ENCODE measurements around the gene CPLX3.
A peak's percentile ranks its signal among the peaks of the same experiment; 100 is the strongest.

The CPLX3 gene

GRCh38 chr15:74828835-74829234 lies 2.4 kb downstream of the CPLX3 start:
- no peak for DNase-seq (ENCODE audit: low read depth)

- no peak for DNase-seq (ENCODE audit: low read depth)
Observed at GRCh38 chr15:74829486-74829885, 3.1 kb downstream of the CPLX3 start.

DNA sequence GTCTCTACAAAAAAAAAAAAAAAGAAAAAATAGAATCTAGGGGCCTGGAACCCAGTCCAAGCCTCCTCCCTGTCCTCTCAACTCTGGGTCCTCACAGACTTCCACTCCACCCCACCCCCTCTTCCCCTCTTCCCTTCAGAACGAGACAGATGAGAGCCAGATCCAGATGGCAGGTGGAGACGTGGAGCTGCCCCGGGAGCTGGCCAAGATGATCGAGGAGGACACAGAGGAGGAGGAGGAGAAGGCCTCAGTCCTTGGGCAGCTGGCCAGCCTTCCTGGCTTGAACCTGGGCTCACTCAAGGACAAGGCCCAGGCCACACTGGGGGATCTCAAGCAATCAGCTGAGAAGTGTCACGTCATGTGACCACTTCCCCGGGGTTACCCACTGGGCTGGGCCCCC lies 3.6 kb downstream of the CPLX3 start:
- no peak for DNase-seq (ENCODE audit: low read depth)

- DNase-seq (ENCODE audit: low read depth): no peak
Observed at GRCh38 chr15:74830868-74831267, 4.4 kb downstream of the CPLX3 start.

- no peak for DNase-seq (ENCODE audit: low read depth)
Observed at GRCh38 chr15:74831813-74832495, 5.5 kb downstream of the CPLX3 start.

- no peak for DNase-seq (ENCODE audit: low read depth)
Observed at GRCh38 chr15:74832826-74833225, 6.4 kb downstream of the CPLX3 start.

DNA sequence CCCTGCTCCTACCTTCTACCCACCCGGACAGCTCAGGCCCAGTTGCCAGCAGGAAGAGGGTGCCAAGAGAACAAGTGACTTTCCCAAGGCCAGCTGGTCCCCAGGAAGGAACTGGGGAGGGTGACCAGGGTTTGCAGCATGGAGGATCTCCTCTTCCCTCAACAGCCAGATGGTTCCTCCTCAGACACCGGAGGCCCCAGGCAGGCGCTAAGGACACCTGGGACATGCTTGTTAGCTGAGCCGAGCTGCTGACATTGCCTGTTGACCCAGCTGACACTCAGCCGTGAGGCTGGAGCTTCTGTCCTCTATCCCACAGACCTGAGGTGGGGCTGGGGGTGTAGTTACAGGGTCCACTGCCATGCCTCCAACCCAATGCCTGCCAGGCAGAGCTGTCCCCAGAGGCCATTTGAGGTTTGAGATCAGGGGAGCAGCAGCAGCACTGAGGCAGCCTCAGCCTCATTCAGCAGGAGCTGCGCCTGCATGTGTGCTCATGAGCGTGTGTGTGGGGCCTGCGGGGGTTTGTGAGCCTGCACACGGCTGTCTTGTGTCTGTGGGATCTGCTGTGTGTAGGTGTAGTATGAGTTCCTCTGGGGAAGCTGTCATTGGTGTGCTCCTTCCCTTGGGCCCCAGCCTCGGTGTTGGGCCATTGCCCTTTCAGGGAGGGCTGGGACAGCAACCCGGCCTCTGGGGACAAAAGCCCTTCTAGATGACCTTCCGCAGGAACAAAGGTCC lies 7.1 kb downstream of the CPLX3 start:
- DNase-seq (ENCODE audit: low read depth): no peak

- no peak for DNase-seq (ENCODE audit: low read depth)
Observed at GRCh38 chr15:74835312-74835823, 8.9 kb downstream of the CPLX3 start.

DNA sequence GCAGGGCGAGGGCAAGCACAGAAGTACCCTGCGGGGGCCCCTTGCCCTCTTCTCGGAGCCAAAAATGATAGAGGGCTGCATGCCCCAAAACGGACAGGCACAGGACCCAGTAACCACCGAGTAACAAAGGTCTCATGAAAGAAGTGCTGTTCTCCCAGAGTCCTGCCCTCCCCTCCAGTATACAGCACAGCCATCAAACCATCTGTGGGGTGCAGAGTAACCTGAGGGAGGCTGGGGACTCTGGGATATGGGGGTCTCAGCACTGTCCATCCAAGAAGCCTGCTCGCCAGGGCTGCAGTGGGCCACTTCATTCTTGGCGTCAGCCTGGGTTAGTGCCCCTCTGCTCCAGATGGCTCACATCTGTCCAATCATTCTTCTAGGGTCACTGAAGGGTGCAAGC lies 10.4 kb downstream of the CPLX3 start:
- DNase-seq (ENCODE audit: low read depth): no peak

DNA sequence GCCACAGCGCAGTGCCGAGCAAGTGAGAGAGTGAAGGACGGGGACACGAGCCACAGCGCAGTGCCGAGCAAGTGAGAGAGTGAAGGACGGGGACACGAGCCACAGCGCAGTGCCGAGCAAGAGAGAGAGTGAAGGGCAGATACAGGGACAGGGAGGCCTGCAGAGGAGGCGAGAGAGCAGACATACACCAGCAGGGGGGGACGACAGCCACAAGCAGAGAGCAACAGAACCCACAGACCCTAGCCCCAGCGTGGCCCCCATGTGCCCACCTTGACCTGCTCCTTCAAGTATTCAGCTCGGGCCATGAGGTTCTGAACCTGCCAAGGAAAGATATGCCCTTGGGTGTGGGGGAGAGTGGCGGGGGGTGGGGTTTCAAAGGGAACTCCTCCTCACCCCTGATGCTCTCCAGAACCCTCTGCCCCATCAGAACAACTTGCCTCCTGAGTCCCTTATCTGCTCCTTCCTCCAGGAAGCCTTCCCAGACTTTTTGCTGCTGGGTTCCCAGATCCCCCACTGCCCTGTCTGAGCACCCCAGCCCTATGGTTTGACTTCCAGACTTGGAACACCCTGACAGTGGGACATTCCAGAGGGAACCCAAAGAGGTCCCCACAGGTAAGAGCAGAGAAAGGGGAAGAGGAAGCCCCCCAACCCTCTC lies 11.2 kb downstream of the CPLX3 start:
- no peak for DNase-seq (ENCODE audit: low read depth)

GRCh38 chr15:74838137-74838516 lies 11.7 kb downstream of the CPLX3 start:
- no peak for DNase-seq (ENCODE audit: low read depth)

- no peak for DNase-seq (ENCODE audit: low read depth)
Observed at GRCh38 chr15:74838746-74839525, 12.5 kb downstream of the CPLX3 start.

DNA sequence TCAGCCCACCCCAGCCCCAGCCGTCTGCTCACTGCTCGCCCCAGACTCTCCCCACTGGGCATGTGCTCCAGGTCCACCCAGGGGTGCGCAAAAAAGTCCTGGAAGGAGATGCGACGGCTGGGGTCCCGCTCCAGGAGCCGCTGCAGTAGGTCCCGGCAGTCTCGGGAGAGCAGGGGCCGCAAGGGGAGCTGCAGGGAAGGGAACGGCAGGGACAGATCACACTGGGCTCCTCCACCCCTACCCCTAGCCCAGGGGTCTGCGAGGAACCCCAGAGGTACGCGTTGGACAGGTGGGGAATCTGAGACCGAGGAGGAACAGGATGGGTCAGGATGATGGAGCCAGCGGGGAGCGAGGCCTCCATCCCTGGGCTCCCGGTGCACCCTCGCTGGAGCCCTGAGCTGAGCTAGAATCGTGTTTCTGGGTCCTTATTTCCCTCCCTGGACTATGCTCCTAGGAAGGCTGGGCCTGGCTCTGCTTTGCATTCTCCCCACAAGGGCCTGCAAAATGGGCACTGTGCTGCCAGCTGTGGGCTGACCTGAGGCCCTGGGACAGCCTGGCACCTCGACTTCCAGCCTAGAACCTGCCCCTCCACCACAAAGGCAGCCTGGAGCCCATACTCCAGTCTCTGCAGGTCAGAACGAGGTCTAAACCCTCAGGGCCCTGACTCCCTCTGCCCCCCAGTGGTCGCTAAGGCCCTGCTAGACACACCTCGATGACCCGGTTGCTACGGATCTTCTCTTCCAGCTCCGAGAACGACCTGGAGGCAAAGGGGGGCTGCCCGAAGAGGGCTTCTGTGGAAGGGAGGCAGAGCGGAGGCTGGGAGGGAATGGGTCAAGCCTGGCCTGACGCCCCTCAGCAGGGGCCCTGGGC lies 13.3 kb downstream of the CPLX3 start:
- DNase-seq (ENCODE audit: low read depth): no peak

GRCh38 chr15:74840851-74841775 lies 14.7 kb downstream of the CPLX3 start:
- DNase-seq (ENCODE audit: low read depth): no peak

GRCh38 chr15:74841891-74842373 lies 15.5 kb downstream of the CPLX3 start:
- no peak for DNase-seq (ENCODE audit: low read depth)

- DNase-seq (ENCODE audit: low read depth): peak; percentile 61
Observed at GRCh38 chr15:74842581-74843444, 16.4 kb downstream of the CPLX3 start, which contains the start of gene ULK3. ULK3 (minus strand) TSS chr15:74843156; CDS start chr15:74843105, 51 bp downstream.

DNA sequence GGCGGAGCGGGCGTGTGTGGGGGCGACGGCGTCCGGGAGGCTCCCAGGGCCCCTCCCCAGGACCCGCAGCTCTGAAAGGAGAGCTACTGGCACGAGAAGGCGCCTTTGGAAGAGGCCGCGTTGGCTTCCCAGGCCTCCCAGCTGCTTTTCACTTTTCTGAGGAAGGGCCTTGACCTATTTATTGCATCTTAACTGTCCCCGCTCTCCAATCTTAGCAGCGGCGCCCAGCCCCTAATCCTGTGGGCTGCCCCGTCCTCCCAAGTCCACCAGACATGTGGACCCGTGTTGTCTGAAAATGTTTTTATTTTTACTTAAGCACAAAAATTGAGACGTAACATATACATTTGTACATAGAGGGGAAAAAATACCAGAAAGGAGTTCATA lies 17.0 kb downstream of the CPLX3 start:
- no peak for DNase-seq (ENCODE audit: low read depth)

- DNase-seq (ENCODE audit: low read depth): no peak
Observed at GRCh38 chr15:74843891-74844299, 17.5 kb downstream of the CPLX3 start.
